ENCODE data around the gene CTIF. TPM values are rescaled to one million over a fixed set of nuclear protein-coding genes. Genes with fewer than 3 reads are reported as not detected.
A peak's percentile ranks its signal among the peaks of the same experiment; 100 is the strongest.

CTIF gene
- total RNA-seq (ENCODE audit: unreplicated experiment), result 51.5 TPM
- long read RNA-seq, partial matches to known transcripts, result 2 of 6 reads
- long read RNA-seq, other reads (novel, unspliced or antisense), result 3 of 6 reads

DNA sequence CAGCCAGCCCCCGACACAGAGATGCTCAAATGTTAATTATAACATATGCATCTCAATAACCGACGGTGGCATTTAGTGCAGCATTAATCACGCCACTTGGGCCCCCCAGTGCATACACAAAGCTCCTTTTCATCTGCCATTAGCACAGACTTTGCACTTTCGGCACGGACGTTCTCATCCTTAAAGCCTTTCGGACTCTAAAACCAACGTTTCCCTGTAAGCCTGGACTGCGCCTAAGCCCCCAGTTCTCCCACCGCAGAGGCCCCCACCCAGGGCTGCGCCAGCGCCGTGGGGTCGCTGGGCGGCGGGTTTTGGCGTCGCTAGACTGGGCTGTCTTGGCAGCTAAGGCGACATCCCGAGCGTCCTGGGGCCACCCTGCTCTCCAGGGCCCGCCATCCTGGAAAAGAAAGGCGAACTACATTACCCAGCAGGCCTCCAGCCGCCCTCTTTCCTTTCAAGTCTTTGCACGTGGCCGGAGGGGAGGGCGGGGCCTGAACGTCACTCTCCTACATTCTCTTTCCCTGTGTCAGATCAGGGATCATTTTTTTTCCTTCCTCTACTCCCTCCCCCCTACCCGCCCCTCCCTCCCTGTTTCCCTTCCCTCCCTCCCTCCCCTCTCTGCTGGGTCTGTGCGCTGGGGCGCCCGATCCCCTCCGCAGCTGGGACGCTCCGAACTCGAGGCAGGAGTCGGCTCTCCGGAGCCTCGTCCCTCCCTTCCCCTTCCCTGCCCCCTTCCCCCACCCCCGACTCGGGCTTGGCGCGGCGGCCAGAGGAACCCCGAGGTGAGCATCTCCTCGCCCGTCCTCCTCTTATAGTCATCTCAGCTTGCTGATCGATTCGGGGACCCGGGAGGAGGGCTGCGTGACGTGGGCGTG is at the start of gene CTIF:
TSS of gene CTIF (plus strand) at position 501 of the 875 bp plus-strand sequence. CDS start 80,535 bp downstream, outside the sequence.
- DNase-seq (ENCODE audit: low spot score), result peak; percentile 90
- peaks cover 5% of the 10 kb centered on the region for H3K27me3 Mint-ChIP-seq (ENCODE audit: unreplicated experiment)
- no peaks in the 10 kb centered on the region for H3K36me3 Mint-ChIP-seq (ENCODE audit: low read depth, unreplicated experiment)
- no peak within 1 kb of the TSS for H3K27ac Mint-ChIP-seq (ENCODE audit: unreplicated experiment)
- TF ChIP-seq, protein P1, sequence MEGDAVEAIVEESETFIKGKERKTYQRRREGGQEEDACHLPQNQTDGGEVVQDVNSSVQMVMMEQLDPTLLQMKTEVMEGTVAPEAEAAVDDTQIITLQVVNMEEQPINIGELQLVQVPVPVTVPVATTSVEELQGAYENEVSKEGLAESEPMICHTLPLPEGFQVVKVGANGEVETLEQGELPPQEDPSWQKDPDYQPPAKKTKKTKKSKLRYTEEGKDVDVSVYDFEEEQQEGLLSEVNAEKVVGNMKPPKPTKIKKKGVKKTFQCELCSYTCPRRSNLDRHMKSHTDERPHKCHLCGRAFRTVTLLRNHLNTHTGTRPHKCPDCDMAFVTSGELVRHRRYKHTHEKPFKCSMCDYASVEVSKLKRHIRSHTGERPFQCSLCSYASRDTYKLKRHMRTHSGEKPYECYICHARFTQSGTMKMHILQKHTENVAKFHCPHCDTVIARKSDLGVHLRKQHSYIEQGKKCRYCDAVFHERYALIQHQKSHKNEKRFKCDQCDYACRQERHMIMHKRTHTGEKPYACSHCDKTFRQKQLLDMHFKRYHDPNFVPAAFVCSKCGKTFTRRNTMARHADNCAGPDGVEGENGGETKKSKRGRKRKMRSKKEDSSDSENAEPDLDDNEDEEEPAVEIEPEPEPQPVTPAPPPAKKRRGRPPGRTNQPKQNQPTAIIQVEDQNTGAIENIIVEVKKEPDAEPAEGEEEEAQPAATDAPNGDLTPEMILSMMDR (IDR thresholded peaks at IDR 0.05; ENCODE audit: unreplicated experiment), result no peak
- H3K9me3 Mint-ChIP-seq (ENCODE audit: unreplicated experiment), result no peaks in the 10 kb centered on the region
- peak within 1 kb of the TSS; percentile 91 for H3K4me3 Mint-ChIP-seq (ENCODE audit: unreplicated experiment)
- H3K4me1 Mint-ChIP-seq (ENCODE audit: unreplicated experiment), result peaks cover 22% of the 10 kb centered on the region

GRCh38 chr18:48490641-48491293 is 48.1 kb upstream of the CTIF start:
- Mint-ChIP-seq H3K27me3 (ENCODE audit: unreplicated experiment) (no peaks in the 10 kb centered on the region), H3K4me1 (ENCODE audit: unreplicated experiment) (peaks cover 12% of the 10 kb centered on the region), H3K36me3 (ENCODE audit: low read depth, unreplicated experiment) (no peaks in the 10 kb centered on the region), H3K27ac (ENCODE audit: unreplicated experiment) (no peak overlapping the region), H3K4me3 (ENCODE audit: unreplicated experiment) (no peak overlapping the region), H3K9me3 (ENCODE audit: unreplicated experiment) (no peaks in the 10 kb centered on the region)
- TF ChIP-seq, protein P1 (IDR thresholded peaks at IDR 0.05; ENCODE audit: unreplicated experiment), result no peak
- DNase-seq (ENCODE audit: low spot score), result no peak

GRCh38 chr18:48492880-48493279 is 46.0 kb upstream of the CTIF start:
- H3K4me1 Mint-ChIP-seq (ENCODE audit: unreplicated experiment), result peaks cover 6% of the 10 kb centered on the region
- no peaks in the 10 kb centered on the region for H3K27me3 Mint-ChIP-seq (ENCODE audit: unreplicated experiment)

GRCh38 chr18:48493434-48494230 is 45.2 kb upstream of the CTIF start:
- peaks cover 6% of the 10 kb centered on the region for H3K4me1 Mint-ChIP-seq (ENCODE audit: unreplicated experiment)
- no peaks in the 10 kb centered on the region for H3K27me3 Mint-ChIP-seq (ENCODE audit: unreplicated experiment)
- no peaks in the 10 kb centered on the region for H3K9me3 Mint-ChIP-seq (ENCODE audit: unreplicated experiment)
- H3K27ac Mint-ChIP-seq (ENCODE audit: unreplicated experiment), result no peak overlapping the region
- no peak for DNase-seq (ENCODE audit: low spot score)
- H3K36me3 Mint-ChIP-seq (ENCODE audit: low read depth, unreplicated experiment), result no peaks in the 10 kb centered on the region
- TF ChIP-seq, protein P1 (IDR thresholded peaks at IDR 0.05; ENCODE audit: unreplicated experiment), result no peak
- H3K4me3 Mint-ChIP-seq (ENCODE audit: unreplicated experiment), result no peak overlapping the region

More at GRCh38 chr18:48492880-48493279, 46.0 kb upstream of the CTIF start:
- no peak overlapping the region for H3K27ac Mint-ChIP-seq (ENCODE audit: unreplicated experiment)
- TF ChIP-seq, protein P1 (IDR thresholded peaks at IDR 0.05; ENCODE audit: unreplicated experiment), result no peak
- no peak for DNase-seq (ENCODE audit: low spot score)
- H3K36me3 Mint-ChIP-seq (ENCODE audit: low read depth, unreplicated experiment), result no peaks in the 10 kb centered on the region
- H3K9me3 Mint-ChIP-seq (ENCODE audit: unreplicated experiment), result no peaks in the 10 kb centered on the region
- no peak overlapping the region for H3K4me3 Mint-ChIP-seq (ENCODE audit: unreplicated experiment)
